Measurements from ENCODE around the gene AFDN.

Gene AFDN, protein sequence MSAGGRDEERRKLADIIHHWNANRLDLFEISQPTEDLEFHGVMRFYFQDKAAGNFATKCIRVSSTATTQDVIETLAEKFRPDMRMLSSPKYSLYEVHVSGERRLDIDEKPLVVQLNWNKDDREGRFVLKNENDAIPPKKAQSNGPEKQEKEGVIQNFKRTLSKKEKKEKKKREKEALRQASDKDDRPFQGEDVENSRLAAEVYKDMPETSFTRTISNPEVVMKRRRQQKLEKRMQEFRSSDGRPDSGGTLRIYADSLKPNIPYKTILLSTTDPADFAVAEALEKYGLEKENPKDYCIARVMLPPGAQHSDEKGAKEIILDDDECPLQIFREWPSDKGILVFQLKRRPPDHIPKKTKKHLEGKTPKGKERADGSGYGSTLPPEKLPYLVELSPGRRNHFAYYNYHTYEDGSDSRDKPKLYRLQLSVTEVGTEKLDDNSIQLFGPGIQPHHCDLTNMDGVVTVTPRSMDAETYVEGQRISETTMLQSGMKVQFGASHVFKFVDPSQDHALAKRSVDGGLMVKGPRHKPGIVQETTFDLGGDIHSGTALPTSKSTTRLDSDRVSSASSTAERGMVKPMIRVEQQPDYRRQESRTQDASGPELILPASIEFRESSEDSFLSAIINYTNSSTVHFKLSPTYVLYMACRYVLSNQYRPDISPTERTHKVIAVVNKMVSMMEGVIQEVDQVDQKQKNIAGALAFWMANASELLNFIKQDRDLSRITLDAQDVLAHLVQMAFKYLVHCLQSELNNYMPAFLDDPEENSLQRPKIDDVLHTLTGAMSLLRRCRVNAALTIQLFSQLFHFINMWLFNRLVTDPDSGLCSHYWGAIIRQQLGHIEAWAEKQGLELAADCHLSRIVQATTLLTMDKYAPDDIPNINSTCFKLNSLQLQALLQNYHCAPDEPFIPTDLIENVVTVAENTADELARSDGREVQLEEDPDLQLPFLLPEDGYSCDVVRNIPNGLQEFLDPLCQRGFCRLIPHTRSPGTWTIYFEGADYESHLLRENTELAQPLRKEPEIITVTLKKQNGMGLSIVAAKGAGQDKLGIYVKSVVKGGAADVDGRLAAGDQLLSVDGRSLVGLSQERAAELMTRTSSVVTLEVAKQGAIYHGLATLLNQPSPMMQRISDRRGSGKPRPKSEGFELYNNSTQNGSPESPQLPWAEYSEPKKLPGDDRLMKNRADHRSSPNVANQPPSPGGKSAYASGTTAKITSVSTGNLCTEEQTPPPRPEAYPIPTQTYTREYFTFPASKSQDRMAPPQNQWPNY (N-terminal part only)

DNA sequence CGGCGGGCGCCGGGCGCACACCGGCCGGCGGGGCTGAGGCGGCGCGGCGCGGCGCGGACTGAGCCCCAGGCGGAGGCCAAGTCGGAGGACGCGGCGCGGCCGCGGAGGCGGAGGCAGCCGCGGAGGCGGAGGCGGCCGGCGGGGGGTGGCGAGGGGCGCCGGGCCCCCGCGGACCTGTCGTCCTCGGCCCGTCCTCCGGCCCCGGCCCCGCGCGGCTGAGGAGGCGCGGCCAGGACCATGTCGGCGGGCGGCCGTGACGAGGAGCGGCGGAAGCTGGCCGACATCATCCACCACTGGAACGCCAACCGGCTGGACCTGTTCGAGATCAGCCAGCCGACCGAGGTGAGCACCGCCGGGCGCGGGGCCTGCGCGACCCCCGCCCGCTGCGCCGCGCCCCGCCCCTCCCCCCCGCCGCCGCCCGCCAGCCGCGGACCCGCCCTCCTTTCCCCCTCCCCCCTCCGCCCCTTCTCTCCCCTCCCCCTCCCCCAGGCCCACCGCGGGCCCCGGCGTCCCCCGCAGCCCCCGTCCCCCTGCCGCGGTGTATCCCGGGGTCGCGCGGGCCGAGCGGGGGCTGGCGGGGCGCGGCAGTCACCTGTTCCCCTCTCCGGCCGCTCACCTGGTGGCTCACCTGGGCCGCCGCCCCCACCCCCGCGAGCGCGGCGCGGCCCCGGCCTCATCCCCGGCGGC, at the start of gene AFDN:
AFDN (plus strand) TSS at position 16 of the 687 bp plus-strand sequence; CDS start at position 238, 222 bp downstream.
- no peak for FAIRE-seq

- no peak for FAIRE-seq
These were observed 48.1 kb upstream of the AFDN start for GRCh38 chr6:167778497-167779128.

DNA sequence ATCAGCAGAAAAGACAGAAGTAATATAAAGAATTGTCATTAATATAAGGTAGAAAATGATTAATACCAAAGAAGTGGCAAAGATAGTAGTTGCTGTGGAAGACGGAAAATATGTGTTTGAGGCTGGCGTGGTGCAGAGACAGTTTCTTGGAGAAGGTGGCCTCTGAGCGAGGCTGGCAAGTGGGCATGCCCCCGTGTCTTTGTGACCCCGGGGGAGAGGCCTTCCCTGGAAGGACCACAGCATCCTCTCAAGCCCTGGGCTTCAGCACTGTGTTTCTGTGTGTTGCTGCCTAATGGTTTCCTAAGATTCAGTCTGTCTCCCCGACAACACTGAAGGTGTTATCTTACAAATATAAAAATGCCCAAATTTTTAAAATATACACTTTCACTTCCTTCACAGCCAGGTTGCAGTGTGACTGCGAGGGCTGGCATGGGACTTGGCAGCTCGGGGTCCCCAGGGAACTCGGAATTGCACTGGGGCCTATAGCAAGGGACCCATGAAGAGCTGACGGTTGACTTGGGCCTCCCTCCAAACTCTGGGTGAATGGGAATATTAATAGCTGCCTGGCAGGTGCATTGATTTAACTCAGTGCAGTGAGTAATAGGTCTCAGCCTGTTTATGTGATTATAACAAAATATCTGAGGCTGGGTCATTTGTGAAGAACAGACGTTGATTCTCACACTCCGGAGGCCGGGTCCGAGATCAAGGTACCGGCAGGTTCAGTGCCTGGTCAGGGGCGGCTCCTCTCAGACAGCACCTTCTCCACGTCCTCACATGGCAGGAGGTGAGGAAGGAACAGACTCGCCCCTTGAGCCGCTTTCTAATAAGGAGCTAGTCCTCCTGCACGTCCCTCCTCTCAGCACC, 47.4 kb upstream of the AFDN start:
- no peak for FAIRE-seq

GRCh38 chr6:167779993-167780655, 46.6 kb upstream of the AFDN start:
- no peak for FAIRE-seq

DNA sequence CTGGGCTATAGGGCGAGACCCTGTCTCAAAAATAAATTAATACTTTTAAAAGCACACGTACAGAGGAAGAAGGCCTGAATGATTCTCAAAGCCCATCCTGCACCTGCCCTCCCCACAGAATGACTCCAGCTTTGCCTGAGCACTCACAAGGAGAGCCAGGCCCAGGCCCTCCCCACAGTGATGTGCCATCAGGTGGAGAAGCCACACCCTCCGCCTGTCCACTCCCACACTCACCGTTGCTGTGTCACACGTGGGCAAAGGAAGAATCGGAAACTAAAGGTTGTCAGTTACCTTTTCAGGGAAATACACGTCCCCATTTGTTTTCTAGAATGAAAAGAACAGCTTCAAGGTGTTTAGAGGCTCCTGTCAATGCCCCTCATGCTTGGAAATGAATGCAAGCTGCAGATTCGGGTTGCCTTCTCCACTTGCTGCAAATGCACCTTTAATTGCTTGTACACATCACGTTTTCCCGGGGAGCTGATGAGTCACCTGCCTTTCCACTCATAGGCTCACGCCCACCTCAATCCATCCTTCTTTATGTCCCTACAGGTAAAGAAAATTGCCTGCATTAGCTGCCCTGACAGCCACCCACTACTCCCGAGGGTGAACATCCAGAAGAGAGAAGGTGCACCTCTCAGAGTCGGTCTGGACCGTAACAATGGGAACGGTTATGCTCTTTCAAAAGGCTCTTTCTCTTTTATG, 45.5 kb upstream of the AFDN start:
- FAIRE-seq = no peak

DNA sequence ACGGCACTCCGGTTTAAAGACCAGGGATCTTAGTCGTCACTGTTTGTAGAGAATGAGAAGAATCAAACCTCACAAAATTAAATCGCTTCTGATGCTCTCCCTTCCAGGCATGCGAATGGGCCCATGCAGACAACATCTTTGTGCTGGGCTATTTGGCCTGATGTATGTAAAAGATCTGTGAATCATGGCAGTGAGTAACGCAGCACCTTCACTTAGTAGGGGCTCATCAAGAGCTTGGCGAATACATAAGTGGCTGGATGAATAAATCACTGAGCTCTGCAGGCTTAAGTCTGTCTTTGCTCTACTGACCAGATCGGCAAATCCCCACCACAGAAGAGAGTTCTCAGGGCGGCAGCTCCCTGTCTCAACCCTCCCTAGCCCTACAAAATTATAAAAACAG, 44.8 kb upstream of the AFDN start:
- no peak for FAIRE-seq

- FAIRE-seq = no peak
These were observed 43.8 kb upstream of the AFDN start for GRCh38 chr6:167782698-167783517.

DNA sequence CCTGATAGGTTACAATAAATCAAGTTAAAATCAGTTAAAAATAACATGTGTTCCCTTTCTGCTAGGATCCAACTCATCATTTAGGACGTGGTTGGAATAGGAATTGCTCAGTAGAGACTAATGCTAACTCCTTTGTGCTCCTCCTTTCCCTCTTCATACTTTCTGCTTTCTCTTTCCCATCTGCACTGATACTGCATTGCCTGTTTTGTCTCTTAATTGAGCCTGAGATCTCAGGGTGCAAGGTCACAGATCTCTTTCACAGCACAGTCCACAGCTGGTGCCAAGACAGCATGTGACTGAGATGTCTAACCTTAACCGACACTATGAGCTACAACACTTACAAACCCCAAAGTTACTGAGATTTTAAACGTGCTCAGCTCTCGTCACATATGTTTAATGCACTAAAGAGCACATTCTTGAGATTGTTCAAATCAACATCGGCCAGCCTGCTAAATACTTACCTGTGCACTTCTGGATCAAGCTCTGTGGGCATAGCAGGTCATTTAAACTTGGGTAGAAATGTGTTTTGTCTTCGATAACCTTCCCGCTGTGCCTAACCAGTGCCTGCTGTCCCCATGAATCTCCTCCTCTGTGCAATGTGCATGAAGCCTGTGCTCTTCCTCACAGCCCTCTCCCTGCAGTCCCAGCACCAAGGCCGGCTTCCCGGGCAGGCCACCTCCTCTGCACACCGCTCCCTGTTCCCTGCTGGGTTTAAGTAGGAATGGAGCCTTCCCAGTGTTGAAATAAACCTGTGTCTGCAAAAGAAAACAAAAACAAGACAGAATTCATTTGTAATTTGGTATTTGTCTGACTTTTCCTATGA, 39.6 kb upstream of the AFDN start:
- FAIRE-seq = no peak

- no peak for FAIRE-seq
These were observed 38.7 kb upstream of the AFDN start for GRCh38 chr6:167787896-167788562.

GRCh38 chr6:167788563-167788903, 38.2 kb upstream of the AFDN start:
- FAIRE-seq = no peak

DNA sequence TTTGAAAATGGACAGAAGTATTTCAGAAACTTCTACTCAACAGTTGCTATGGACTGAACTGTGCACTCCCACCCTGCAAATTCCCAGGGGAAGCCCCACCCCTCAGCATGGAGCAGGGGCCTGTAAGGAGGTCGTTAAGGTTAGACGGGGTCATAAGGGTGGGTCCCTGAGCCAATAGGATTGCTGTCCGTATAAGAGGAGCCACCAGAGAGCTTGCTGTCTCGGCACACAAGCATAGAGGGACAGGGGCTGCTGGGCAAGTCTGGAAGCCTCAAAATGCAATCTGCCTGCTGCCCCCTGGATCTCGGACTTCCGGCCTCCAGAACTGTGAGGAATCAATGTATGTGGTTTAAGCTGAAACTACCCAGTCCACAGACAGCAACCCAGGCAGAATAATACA, 37.4 kb upstream of the AFDN start:
- FAIRE-seq = no peak

DNA sequence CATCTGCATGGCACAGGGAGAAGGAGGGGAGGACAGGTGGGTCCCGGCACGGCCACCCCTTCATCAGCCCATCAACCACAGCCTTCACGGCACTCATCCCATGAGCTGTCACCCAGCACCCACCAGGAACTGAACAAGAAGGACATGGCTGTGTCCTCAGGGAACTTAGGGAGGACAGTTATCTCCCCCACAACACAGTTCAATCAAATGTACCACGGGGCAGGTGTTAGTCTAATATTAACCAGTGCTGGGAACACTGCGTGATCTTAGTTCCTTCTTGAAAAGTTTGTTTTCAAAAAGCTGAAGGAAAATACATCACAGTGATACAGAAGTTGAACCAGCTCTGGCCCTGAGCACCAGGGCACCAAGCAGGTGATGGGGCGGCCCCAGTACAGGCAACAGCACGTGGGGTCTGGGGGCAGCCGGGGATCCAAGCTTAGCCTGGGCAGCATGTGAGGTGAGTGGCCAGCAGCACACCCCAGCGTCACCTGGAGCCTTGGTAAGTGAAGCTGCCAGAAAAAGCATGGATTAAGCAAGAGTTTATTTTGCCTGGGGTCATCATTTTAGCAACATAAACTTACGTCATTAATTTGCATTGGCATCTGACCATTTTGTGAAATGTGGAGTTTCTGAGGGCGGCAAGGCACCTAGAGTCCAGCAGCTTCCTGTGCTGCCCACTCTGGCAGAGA, 35.5 kb upstream of the AFDN start:
- no peak for FAIRE-seq

- FAIRE-seq = no peak
These were observed 34.8 kb upstream of the AFDN start for GRCh38 chr6:167791780-167792478.

GRCh38 chr6:167793421-167793820, 33.3 kb upstream of the AFDN start:
- no peak for FAIRE-seq

GRCh38 chr6:167794161-167795157, 32.3 kb upstream of the AFDN start:
- no peak for FAIRE-seq

Measured in A204.1 (cell line).